Kidney epithelial cell (primary cell): Measurements from ENCODE around the gene TDP1. TPM values are rescaled to one million over a fixed set of nuclear protein-coding genes. Genes with fewer than 3 reads are reported as not detected.

Source experiments
- DNase-seq: peaks from one replicate; pipeline ENCODE4 v3.0.0-alpha.2; 2010; ENCODE audit warnings: low read depth
- H3K27me3 ChIP-seq: 2 replicates; pipeline ENCODE4 v1.6.0; 2011; ENCODE audit warnings: low read length; ENCODE audit not compliant: control insufficient read depth, insufficient read depth
- H3K36me3 ChIP-seq: 2 replicates; pipeline ENCODE4 v1.5.1; 2011; ENCODE audit warnings: low read length; ENCODE audit not compliant: control insufficient read depth, insufficient read depth
- H3K4me3 ChIP-seq: 2 replicates; pipeline ENCODE4 v1.5.1; 2011; ENCODE audit warnings: low read depth, mild to moderate bottlenecking, control low read depth, low read length
- CTCF ChIP-seq: IDR thresholded peaks from 2 replicates; pipeline ENCODE4 v1.5.1; 2011; ENCODE audit warnings: mild to moderate bottlenecking, moderate library complexity, low read length, control low read depth, inconsistent platforms; ENCODE audit not compliant: insufficient read depth, poor library complexity, severe bottlenecking
- total RNA-seq: library from RNA; depleted of rRNA; stranded (reverse); fragments of >200 nt; gene quantifications from 2 replicates; pipeline ENCODE4 v1.2.3, GENCODE V29; 2015

TDP1 gene
- total RNA-seq, 1 donor from 2014 or later, result 24.2 TPM

GRCh38 chr14:90034835-90035525 lies 79.3 kb downstream of the TDP1 start:
- Histone ChIP-seq H3K4me3 (no peak overlapping the region), H3K27me3 (no peaks in the 10 kb centered on the region), H3K36me3 (peaks cover 2% of the 10 kb centered on the region)
- TF ChIP-seq CTCF, result no peak
- no peak for DNase-seq

- no peak for TF ChIP-seq CTCF
- no peak for DNase-seq
- no peaks in the 10 kb centered on the region for H3K36me3 ChIP-seq
- no peak overlapping the region for H3K4me3 ChIP-seq
- H3K27me3 ChIP-seq, result no peaks in the 10 kb centered on the region
Observed at GRCh38 chr14:90039253-90040010, 83.7 kb downstream of the TDP1 start.

GRCh38 chr14:90040411-90040810 lies 84.7 kb downstream of the TDP1 start:
- Histone ChIP-seq H3K36me3 (no peaks in the 10 kb centered on the region), H3K27me3 (no peaks in the 10 kb centered on the region), H3K4me3 (no peak overlapping the region)
- no peak for DNase-seq
- no peak for TF ChIP-seq CTCF

- no peaks in the 10 kb centered on the region for H3K36me3 ChIP-seq
- TF ChIP-seq CTCF, result no peak
- no peak overlapping the region for H3K4me3 ChIP-seq
- no peak for DNase-seq
- H3K27me3 ChIP-seq, result no peaks in the 10 kb centered on the region
Observed at GRCh38 chr14:90042496-90043252, 86.9 kb downstream of the TDP1 start.

GRCh38 chr14:90045616-90046015 lies 89.9 kb downstream of the TDP1 start:
- no peak for TF ChIP-seq CTCF
- no peak for DNase-seq
- no peaks in the 10 kb centered on the region for H3K27me3 ChIP-seq
- H3K36me3 ChIP-seq, result no peaks in the 10 kb centered on the region
- no peak overlapping the region for H3K4me3 ChIP-seq
